Kidney (tissue), 14 donors: Measurements from ENCODE around the gene LRRC32. TPM values are rescaled to one million over a fixed set of nuclear protein-coding genes. Genes with fewer than 3 reads are reported as not detected.
A peak's percentile ranks its signal among the peaks of the same experiment; 100 is the strongest.
"Not testable (repeated sequence)": the region's sequence is repeated elsewhere in the genome, so short reads cannot be mapped to it uniquely, and the experiment has no call there.

ENCODE experiments used
- DNase-seq, 5 donors: peaks; one replicate each; pipeline ENCODE4 v3.0.0-alpha.2; 2013 to 2020
- FAIRE-seq: peaks from 2 replicates; lab custom pipeline; 2012; peaks lifted over from hg19 to GRCh38; lab: Jason Lieb, UNC
- H3K27ac ChIP-seq, 2 donors: one replicate each; pipeline ENCODE4 v1.7.0; 2013; ENCODE audit warnings: low read depth in 2 of 2, low read length in 2 of 2, inconsistent platforms in 1 of 2
- H3K27me3 ChIP-seq: one replicate; pipeline ENCODE4 v1.7.1; 2013; ENCODE audit warnings: low read length, inconsistent platforms; ENCODE audit not compliant: control insufficient read depth, insufficient read depth
- H3K36me3 ChIP-seq, 3 donors: one replicate each; pipeline versions ENCODE4 v1.7.0 to v1.7.1; 2013; ENCODE audit warnings: low read length in 3 of 3, control low read depth in 1 of 3, inconsistent platforms in 1 of 3; ENCODE audit not compliant: insufficient read depth in 3 of 3, control insufficient read depth in 2 of 3
- H3K4me1 ChIP-seq, 3 donors: one replicate each; pipeline versions ENCODE4 v1.7.0 to v1.7.1; 2013; ENCODE audit warnings: low read length in 3 of 3, inconsistent platforms in 1 of 3, low read depth in 1 of 3; ENCODE audit not compliant: control insufficient read depth in 2 of 3, insufficient read depth in 2 of 3
- H3K4me3 ChIP-seq, 3 donors: one replicate each; pipeline versions ENCODE4 v1.7.0 to v1.8.1; 2013; ENCODE audit warnings: low read length in 3 of 3, control low read depth in 1 of 3, inconsistent platforms in 1 of 3
- H3K9ac ChIP-seq, 3 donors: one replicate each; pipeline versions ENCODE4 v1.7.0 to v1.7.1; 2013; ENCODE audit warnings: low read length in 3 of 3, control low read depth in 1 of 3, inconsistent platforms in 1 of 3
- H3K9me3 ChIP-seq, 3 donors: one replicate each; pipeline versions ENCODE4 v1.7.0 to v1.7.1; 2013; ENCODE audit warnings: low read length in 3 of 3, control low read depth in 1 of 3, inconsistent platforms in 1 of 3; ENCODE audit not compliant: control insufficient read depth in 2 of 3, insufficient read depth in 1 of 3
- CTCF ChIP-seq: IDR thresholded peaks from 3 replicates; pipeline ENCODE4 v1.5.1; 2012; ENCODE audit warnings: mild to moderate bottlenecking, moderate library complexity, borderline replicate concordance; ENCODE audit not compliant: insufficient read depth; ENCODE audit errors: extremely low read depth
- intact Hi-C: fragments of 100-400 bp; cut with DNase I; formaldehyde crosslinking; loops from one replicate; pipeline ENCODE4 v1.11.1; 2022
- polyA plus RNA-seq: library from polyadenylated mRNA; stranded (reverse); fragments of 350-450 nt; fragmentation: Illumina TruSeq; extraction: RNeasy Lipid Tissue Mini Kit (QIAGEN cat#74804); gene quantifications from one replicate; pipeline ENCODE4 v1.2.3, GENCODE V29; 2014; ENCODE audit warnings: low read depth, low replicate concordance; ENCODE audit not compliant: insufficient read depth
- total RNA-seq: library from RNA; stranded (reverse); fragmentation: NEBNext Ultra II Directional; extraction: Animal tissue kit (Norgen Biotek cat#: 25700); gene quantifications from one replicate; pipeline ENCODE4 v1.2.1, GENCODE V29; 2021
- donor health status: control.
- donor health status: control.
- donor health status: control.
- donor health status: control.
- donor health status: control.
- donor health status: DM: yes; HTN: yes; CAD: no.
- donor health status: Normal renal cell carcinoma (clear cell type).

LRRC32 gene
- total and polyA plus RNA-seq, 2 donors from 2014 or later, result 105 to 136 TPM

GRCh38 chr11:76644591-76644990 is 26.0 kb downstream of the LRRC32 start:
- DNase-seq, result peak in 1 of 5 donors; percentile 5
- no peak overlapping the region for H3K9ac ChIP-seq
- intact Hi-C loops, result no loop called here

GRCh38 chr11:76643711-76644110 is 26.8 kb downstream of the LRRC32 start:
- H3K36me3 ChIP-seq, H3K9ac ChIP-seq, FAIRE-seq, H3K4me1 ChIP-seq, intact Hi-C loops, DNase-seq, H3K27me3 ChIP-seq, H3K27ac ChIP-seq, H3K4me3 ChIP-seq: not testable (repeated sequence)
- peaks cover 0 to 14% (median 0%) of the 10 kb centered on the region in 3 donors for H3K9me3 ChIP-seq

More at GRCh38 chr11:76644591-76644990, 26.0 kb downstream of the LRRC32 start:
- no peaks in the 10 kb centered on the region for H3K36me3 ChIP-seq
- H3K27me3 ChIP-seq, result no peaks in the 10 kb centered on the region
- H3K4me1 ChIP-seq, result no peaks in the 10 kb centered on the region
- no peak for FAIRE-seq
- H3K27ac ChIP-seq, result no peak overlapping the region
- H3K4me3 ChIP-seq, result no peak overlapping the region
- peaks cover 0 to 14% (median 0%) of the 10 kb centered on the region in 3 donors for H3K9me3 ChIP-seq
- TF ChIP-seq CTCF, result no peak

- H3K27me3 ChIP-seq, result no peaks in the 10 kb centered on the region
- H3K9ac ChIP-seq, result no peak overlapping the region
- H3K27ac ChIP-seq, result no peak overlapping the region
- DNase-seq, result peak in 3 of 5 donors; percentile 11 to 48 (median 35)
- H3K36me3 ChIP-seq, result no peaks in the 10 kb centered on the region
- peaks cover 0 to 10% (median 0%) of the 10 kb centered on the region in 3 donors for H3K9me3 ChIP-seq
- FAIRE-seq, result no peak
- H3K4me1 ChIP-seq, result peaks cover 0 to 2% (median 0%) of the 10 kb centered on the region in 3 donors
- H3K4me3 ChIP-seq, result no peak overlapping the region
- TF ChIP-seq CTCF, result no peak
- intact Hi-C loops, result no loop called here
Observed at GRCh38 chr11:76642341-76642740, 28.2 kb downstream of the LRRC32 start.

- FAIRE-seq (no peak), DNase-seq (peak in 1 of 5 donors; percentile 5)
- Histone ChIP-seq H3K27me3 (no peaks in the 10 kb centered on the region), H3K27ac (no peak overlapping the region), H3K9ac (no peak overlapping the region), H3K9me3 (peaks cover 0 to 5% (median 0%) of the 10 kb centered on the region in 3 donors), H3K36me3 (no peaks in the 10 kb centered on the region), H3K4me1 (peaks cover 0 to 5% (median under 1%) of the 10 kb centered on the region in 3 donors), H3K4me3 (no peak overlapping the region)
- TF ChIP-seq CTCF, result no peak
- intact Hi-C loops, result no loop called here
Observed at GRCh38 chr11:76641905-76642304, 28.6 kb downstream of the LRRC32 start.
